Mesendoderm (in vitro differentiated cells): ENCODE results near the gene CCDC9B.

ENCODE experiments used
- DNase-seq: peaks from one replicate; pipeline ENCODE4 v3.0.0; 2013
- H2AK5ac ChIP-seq: 2 replicates; pipeline ENCODE4 v1.6.1; 2013; ENCODE audit warnings: low read length, inconsistent platforms
- H2BK120ac ChIP-seq: 2 replicates; pipeline ENCODE4 v1.6.1; 2013; ENCODE audit warnings: low read depth, mild to moderate bottlenecking, low read length, moderate library complexity, mixed read lengths
- H2BK15ac ChIP-seq: replicated peaks from 2 replicates; pipeline ENCODE4 v1.6.1; 2013; ENCODE audit warnings: low read depth, mild to moderate bottlenecking, moderate library complexity
- H2BK5ac ChIP-seq: 2 replicates; pipeline ENCODE4 v1.6.1; 2013; ENCODE audit warnings: low read length, inconsistent platforms
- H3K18ac ChIP-seq: 2 replicates; pipeline ENCODE4 v1.6.1; 2013; ENCODE audit warnings: mild to moderate bottlenecking, low read length, mixed read lengths
- H3K23ac ChIP-seq: one replicate; pipeline ENCODE4 v1.6.1; 2013; ENCODE audit warnings: low read length
- H3K27ac ChIP-seq: 2 replicates; pipeline ENCODE4 v1.5.1; 2013; ENCODE audit warnings: low read depth, mild to moderate bottlenecking, inconsistent platforms, low read length, moderate library complexity
- H3K27me3 ChIP-seq: 2 replicates; pipeline ENCODE4 v1.6.1; 2013; ENCODE audit warnings: low read length, control low read depth, mild to moderate bottlenecking, inconsistent platforms; ENCODE audit not compliant: insufficient read depth, poor library complexity
- H3K36me3 ChIP-seq: 2 replicates; pipeline ENCODE4 v1.6.1; 2013; ENCODE audit warnings: low read length, inconsistent platforms; ENCODE audit not compliant: control insufficient read depth, insufficient read depth
- H3K4ac ChIP-seq: one replicate; pipeline ENCODE4 v1.6.1; 2013; ENCODE audit warnings: low read depth, mild to moderate bottlenecking, low read length, moderate library complexity
- H3K4me1 ChIP-seq: 2 replicates; pipeline ENCODE4 v1.6.1; 2013; ENCODE audit warnings: low read depth, low read length, inconsistent platforms; ENCODE audit not compliant: control insufficient read depth
- H3K4me2 ChIP-seq: 2 replicates; pipeline ENCODE4 v1.6.1; 2013; ENCODE audit warnings: low read length
- H3K4me3 ChIP-seq: 2 replicates; pipeline ENCODE4 v1.5.1; 2013; ENCODE audit warnings: mild to moderate bottlenecking, low read length
- H3K56ac ChIP-seq: one replicate; pipeline ENCODE4 v1.6.1; 2013; ENCODE audit warnings: low read length
- H3K79me1 ChIP-seq: 2 replicates; pipeline ENCODE4 v1.6.1; 2013; ENCODE audit warnings: low read length, inconsistent platforms
- H3K79me2 ChIP-seq: 2 replicates; pipeline ENCODE4 v1.6.1; 2013; ENCODE audit warnings: mild to moderate bottlenecking, low read length; ENCODE audit not compliant: control insufficient read depth, insufficient read depth
- H3K9ac ChIP-seq: 2 replicates; pipeline ENCODE4 v1.6.1; 2013; ENCODE audit warnings: low read length, inconsistent platforms
- H4K5ac ChIP-seq: one replicate; pipeline ENCODE4 v1.6.1; 2013; ENCODE audit warnings: low read length
- H4K8ac ChIP-seq: one replicate; pipeline ENCODE4 v1.6.1; 2013; ENCODE audit warnings: low read depth, mild to moderate bottlenecking, control low read depth, low read length, moderate library complexity
- WGBS: extraction: QIAGEN DNeasy Blood & Tissue Kit; methylation state at CpG from one replicate; pipeline ENCODE4 v1.1.7; 2013; ENCODE audit warnings: low lambda C conversion rate, missing lambda C conversion rate; ENCODE audit not compliant: insufficient coverage; ENCODE audit errors: extremely low coverage; 5-methylcytosine and 5-hydroxymethylcytosine counted together

CCDC9B gene

DNA sequence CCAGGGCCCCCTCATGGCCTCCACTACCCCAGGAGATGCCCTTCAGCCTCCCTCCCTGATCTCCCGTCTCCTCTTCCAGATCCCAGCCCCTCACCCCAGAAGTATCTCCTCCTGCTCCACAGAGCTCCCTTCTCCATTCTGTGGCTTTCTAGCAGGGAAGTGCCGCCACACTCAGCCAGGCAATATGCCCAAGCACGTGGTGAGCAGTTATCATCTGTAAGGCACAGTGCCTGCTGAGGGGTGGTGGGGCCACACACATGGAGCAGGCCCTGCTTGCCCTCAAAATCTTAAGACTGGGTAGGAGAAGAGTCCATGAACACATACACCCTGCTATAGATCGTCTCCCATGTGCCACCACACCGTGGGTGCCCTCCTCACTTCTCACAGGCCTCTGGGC lies 7.7 kb upstream of the CCDC9B start:
- H2BK15ac ChIP-seq = no peak overlapping the region
- WGBS = no CpG with 5 or more reads among the region's 5 CpGs
- H3K23ac ChIP-seq = no peak overlapping the region
- no peaks in the 10 kb centered on the region for H3K79me2 ChIP-seq
- H2AK5ac ChIP-seq = no peak overlapping the region
- no peak overlapping the region for H3K4me3 ChIP-seq
- no peak overlapping the region for H3K4ac ChIP-seq
- no peak overlapping the region for H3K9ac ChIP-seq
- no peaks in the 10 kb centered on the region for H3K36me3 ChIP-seq
- no peak overlapping the region for H2BK120ac ChIP-seq
- H3K79me1 ChIP-seq = no peaks in the 10 kb centered on the region
- H3K27me3 ChIP-seq = no peaks in the 10 kb centered on the region
- no peak overlapping the region for H3K4me2 ChIP-seq
- no peak overlapping the region for H2BK5ac ChIP-seq
- H3K18ac ChIP-seq = no peak overlapping the region
- no peak overlapping the region for H4K8ac ChIP-seq
- H3K4me1 ChIP-seq = no peaks in the 10 kb centered on the region
- no peak overlapping the region for H3K27ac ChIP-seq
- no peak for DNase-seq
- H4K5ac ChIP-seq = no peak overlapping the region
- no peak overlapping the region for H3K56ac ChIP-seq

GRCh38 chr15:40347559-40348473 lies 7.1 kb upstream of the CCDC9B start:
- no peaks in the 10 kb centered on the region for H3K79me1 ChIP-seq
- WGBS = no CpG with 5 or more reads among the region's 11 CpGs
- H2BK5ac ChIP-seq = no peak overlapping the region
- H3K18ac ChIP-seq = no peak overlapping the region
- H4K8ac ChIP-seq = no peak overlapping the region
- no peak overlapping the region for H2BK120ac ChIP-seq
- H2BK15ac ChIP-seq = no peak overlapping the region
- no peaks in the 10 kb centered on the region for H3K79me2 ChIP-seq
- no peak overlapping the region for H3K23ac ChIP-seq
- H2AK5ac ChIP-seq = no peak overlapping the region
- no peak overlapping the region for H3K4me2 ChIP-seq
- no peak overlapping the region for H3K4me3 ChIP-seq
- no peak overlapping the region for H3K9ac ChIP-seq
- no peaks in the 10 kb centered on the region for H3K27me3 ChIP-seq
- no peak for DNase-seq
- no peak overlapping the region for H4K5ac ChIP-seq
- H3K4me1 ChIP-seq = no peaks in the 10 kb centered on the region
- no peaks in the 10 kb centered on the region for H3K36me3 ChIP-seq
- peak overlapping the region; percentile 34 for H3K56ac ChIP-seq
- H3K27ac ChIP-seq = no peak overlapping the region
- no peak overlapping the region for H3K4ac ChIP-seq

DNA sequence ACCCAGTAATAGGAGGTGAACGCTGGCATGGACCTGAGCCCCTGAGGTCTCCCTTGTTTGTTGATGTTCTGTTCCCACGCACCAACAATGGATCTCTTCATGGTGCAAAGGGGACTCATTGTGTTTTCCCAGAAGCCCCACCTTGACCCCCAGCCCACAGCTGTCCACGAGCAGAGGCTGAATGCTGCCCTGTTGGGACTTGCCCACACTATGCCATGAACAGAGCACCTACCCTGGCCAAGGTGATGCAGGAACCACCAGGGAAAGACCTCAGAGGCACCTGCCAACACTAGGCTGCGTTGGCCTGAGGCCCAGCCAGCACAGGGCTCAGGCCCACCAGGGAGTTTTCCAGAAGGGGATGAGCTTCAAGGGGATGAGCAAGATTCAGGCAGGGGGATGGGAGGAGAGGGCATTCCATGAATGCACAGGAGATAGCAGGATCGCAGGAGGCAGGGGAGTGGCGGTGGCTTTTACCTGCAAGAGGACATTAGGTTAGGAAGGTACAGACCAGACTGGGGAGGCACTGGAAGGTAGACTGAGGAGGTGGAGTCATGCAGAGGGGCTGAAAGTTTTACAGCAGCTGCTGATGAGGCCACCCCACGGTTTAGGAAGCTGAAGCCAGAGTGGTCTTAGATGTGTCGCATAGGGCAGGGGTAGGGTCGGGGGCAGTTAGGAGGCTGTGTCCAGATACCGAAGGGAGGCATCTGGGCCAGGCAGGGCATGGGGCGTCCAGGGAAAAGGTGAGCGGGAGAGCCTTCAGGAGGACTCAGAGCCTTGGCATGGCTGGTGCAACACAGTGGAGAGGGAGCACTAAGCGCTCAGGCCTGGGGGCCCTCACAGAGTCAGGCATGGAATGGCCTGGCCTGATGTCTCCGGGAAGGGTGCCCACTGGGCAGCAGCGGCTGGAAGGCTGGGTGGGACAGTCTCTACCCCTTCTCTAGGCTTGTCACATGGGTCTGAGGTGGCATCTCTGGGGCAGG lies 6.1 kb upstream of the CCDC9B start:
- H3K4me3 ChIP-seq = no peak overlapping the region
- no peaks in the 10 kb centered on the region for H3K36me3 ChIP-seq
- no peak overlapping the region for H4K8ac ChIP-seq
- peak overlapping the region; percentile 34 for H3K56ac ChIP-seq
- no peak overlapping the region for H4K5ac ChIP-seq
- H3K4ac ChIP-seq = no peak overlapping the region
- H3K27me3 ChIP-seq = no peaks in the 10 kb centered on the region
- H2BK5ac ChIP-seq = no peak overlapping the region
- H3K4me2 ChIP-seq = no peak overlapping the region
- no peak overlapping the region for H3K18ac ChIP-seq
- no peak overlapping the region for H2BK120ac ChIP-seq
- H3K79me2 ChIP-seq = no peaks in the 10 kb centered on the region
- no peaks in the 10 kb centered on the region for H3K79me1 ChIP-seq
- DNase-seq = no peak
- no peak overlapping the region for H3K9ac ChIP-seq
- WGBS = no CpG with 5 or more reads among the region's 15 CpGs
- no peak overlapping the region for H2AK5ac ChIP-seq
- no peak overlapping the region for H3K27ac ChIP-seq
- no peaks in the 10 kb centered on the region for H3K4me1 ChIP-seq
- peak overlapping the region; percentile 45 for H3K23ac ChIP-seq
- no peak overlapping the region for H2BK15ac ChIP-seq

DNA sequence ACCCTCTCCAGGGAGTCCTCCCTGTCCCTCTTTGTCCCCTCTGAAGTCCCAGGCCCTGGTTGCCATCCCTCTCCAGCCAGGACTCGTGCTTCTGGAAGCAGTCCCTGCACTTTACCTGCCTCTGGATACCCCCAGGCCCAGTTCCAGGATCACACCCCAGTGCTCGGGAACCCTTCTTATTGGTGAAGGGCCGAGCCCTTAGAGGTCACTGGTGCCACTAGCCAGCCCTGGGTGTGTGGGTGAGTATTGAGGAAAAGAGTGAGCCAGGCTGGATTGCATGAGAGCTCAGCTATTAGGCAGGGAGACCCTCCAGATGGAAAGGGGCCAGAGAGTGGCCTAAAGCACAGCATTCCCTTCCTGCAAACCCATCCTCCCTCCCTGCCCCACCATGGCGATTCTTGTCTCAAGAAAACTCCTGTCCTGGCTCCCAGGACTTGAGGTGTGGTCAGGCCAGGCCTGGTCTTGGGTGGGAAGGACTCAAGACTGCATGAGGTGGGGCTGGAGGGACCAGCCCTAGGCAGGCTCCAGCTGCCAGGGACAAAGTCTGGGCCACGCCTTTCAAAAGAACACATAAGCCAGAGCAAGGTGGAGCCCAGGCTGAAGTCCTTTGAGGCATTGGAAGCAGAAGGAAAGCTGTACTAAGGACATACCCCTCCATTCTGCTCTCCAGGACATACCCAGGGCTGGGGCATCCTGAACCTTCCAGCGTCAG lies 5.3 kb upstream of the CCDC9B start:
- Histone ChIP-seq H2BK120ac (no peak overlapping the region), H2BK15ac (no peak overlapping the region), H3K56ac (no peak overlapping the region), H2BK5ac (no peak overlapping the region), H3K4me3 (no peak overlapping the region), H3K79me2 (no peaks in the 10 kb centered on the region), H4K8ac (no peak overlapping the region), H3K9ac (no peak overlapping the region), H2AK5ac (no peak overlapping the region), H3K4ac (no peak overlapping the region), H3K27me3 (no peaks in the 10 kb centered on the region), H3K18ac (no peak overlapping the region), H4K5ac (no peak overlapping the region), H3K79me1 (no peaks in the 10 kb centered on the region), H3K23ac (no peak overlapping the region), H3K36me3 (no peaks in the 10 kb centered on the region), H3K27ac (no peak overlapping the region), H3K4me1 (no peaks in the 10 kb centered on the region), H3K4me2 (no peak overlapping the region)
- WGBS = no CpG with 5 or more reads among the region's 6 CpGs
- no peak for DNase-seq

DNA sequence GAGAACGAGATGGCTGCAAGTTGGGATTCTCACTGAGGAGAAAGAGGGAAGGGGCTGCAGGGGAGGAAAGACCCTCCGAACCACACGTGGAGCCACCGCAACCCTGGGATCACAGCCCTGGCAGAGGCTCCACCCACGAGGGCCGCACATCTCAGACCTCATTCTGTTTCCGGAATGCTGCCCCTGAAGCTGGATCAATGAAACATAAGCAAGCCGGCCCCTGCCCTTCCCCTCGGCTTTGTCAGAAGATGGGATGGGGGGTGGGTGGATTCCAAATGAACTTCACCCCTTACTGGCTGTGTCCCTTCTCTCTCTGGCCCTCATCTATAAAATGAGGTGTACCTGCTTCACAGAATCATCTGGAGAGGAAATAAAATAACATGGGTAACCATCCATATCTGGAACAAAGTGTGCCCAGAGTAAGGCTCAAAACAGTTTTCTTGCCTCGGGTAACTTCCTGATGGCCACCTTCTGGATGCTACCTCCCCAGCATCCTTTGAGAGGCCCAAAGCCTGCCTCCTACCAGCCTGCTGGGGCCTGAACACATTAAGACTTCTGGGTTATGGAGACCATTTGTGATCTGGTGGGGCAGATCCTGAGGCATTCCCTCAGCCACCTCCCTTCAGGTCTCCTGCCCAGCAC lies 4.6 kb upstream of the CCDC9B start:
- Histone ChIP-seq H2BK15ac (no peak overlapping the region), H3K4me1 (no peaks in the 10 kb centered on the region), H3K9ac (no peak overlapping the region), H3K36me3 (no peaks in the 10 kb centered on the region), H3K27ac (no peak overlapping the region), H3K56ac (no peak overlapping the region), H2BK120ac (no peak overlapping the region), H3K18ac (no peak overlapping the region), H2BK5ac (no peak overlapping the region), H4K8ac (no peak overlapping the region), H3K4me2 (no peak overlapping the region), H4K5ac (no peak overlapping the region), H3K79me2 (no peaks in the 10 kb centered on the region), H2AK5ac (no peak overlapping the region), H3K4me3 (no peak overlapping the region), H3K79me1 (no peaks in the 10 kb centered on the region), H3K27me3 (no peaks in the 10 kb centered on the region), H3K4ac (no peak overlapping the region), H3K23ac (no peak overlapping the region)
- DNase-seq = no peak
- WGBS = no CpG with 5 or more reads among the region's 10 CpGs
